HG02981 (cell line): ENCODE data around the gene SAMD15.
"Not testable (repeated sequence)": the region's sequence is repeated elsewhere in the genome, so short reads cannot be mapped to it uniquely, and the experiment has no call there.

ENCODE experiments used
- ATAC-seq: cut with Tn5 transposase; IDR thresholded peaks from one replicate; pipeline ENCODE4 v1.9.1; 2021; ENCODE audit warnings: mild to moderate bottlenecking, moderate library complexity; ENCODE audit not compliant: unreplicated experiment

SAMD15 gene

DNA sequence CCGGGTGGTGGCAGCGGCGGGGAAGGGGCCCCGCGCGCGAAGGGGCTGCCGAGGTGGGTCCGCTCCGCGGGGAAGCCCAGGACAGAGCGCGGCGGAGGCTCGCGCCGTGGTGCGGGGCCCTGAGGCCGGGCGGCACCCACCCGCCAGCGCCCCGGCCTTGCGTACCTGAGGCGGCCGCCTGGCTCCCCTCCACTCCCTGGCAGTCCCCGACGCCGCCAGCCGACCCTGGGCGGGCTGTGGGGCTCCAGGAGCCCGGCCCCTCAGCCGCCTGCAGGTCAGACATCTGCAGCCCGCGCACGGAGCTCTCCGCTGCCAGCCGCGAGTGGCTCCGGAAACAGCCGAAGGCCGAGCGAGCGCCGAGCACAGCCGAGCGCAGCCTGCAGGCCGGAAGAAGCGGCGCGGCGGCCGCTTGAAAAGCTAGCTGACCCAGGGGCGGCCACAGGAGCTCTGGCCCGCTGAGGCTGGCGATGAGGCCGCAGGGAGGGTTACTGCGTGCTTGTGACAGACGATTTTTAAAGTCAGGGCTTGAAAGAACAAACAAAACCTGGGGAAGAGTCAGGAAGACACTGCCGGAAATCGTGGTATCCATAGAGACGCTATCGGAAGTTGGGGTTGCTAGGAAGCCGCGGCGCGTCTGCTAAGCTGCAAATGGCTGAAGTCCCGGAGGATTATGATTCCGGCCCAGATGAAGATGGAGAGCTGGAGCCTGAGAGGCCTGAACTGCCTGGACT lies at the start of gene SAMD15, which contains the start of gene TMED8:
Gene SAMD15, plus strand, starts transcription at position 609 of the 731 bp plus-strand sequence. Its CDS starts 40 bp downstream, at position 649.
Gene TMED8, minus strand, starts transcription at position 324 of the 731 bp plus-strand sequence. Its CDS starts 41 bp downstream, at position 283.
- ATAC-seq, result peak; percentile 85

DNA sequence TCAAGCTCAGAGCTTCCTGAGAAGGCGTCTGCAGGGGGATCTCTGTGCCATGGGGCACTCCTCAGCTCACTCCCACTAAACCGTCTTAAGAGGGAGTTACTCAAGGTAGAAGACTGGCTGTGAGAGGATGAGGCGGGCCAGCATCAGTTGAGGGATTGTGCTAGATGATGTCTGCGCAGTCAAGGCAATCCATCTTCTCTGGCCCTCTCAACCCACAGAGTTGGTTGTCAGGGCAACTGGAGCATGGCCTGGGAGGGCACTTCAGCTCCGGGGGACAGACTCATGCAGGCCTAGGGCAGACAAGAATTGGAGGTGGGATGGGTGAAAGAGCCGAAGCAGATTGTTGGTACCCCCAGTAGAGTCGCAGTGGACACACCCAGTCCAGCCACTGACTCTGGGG lies 47.3 kb upstream of the SAMD15 start:
- ATAC-seq, result no peak

- no peak for ATAC-seq
Measured at GRCh38 chr14:77335576-77335975, 41.6 kb upstream of the SAMD15 start.

DNA sequence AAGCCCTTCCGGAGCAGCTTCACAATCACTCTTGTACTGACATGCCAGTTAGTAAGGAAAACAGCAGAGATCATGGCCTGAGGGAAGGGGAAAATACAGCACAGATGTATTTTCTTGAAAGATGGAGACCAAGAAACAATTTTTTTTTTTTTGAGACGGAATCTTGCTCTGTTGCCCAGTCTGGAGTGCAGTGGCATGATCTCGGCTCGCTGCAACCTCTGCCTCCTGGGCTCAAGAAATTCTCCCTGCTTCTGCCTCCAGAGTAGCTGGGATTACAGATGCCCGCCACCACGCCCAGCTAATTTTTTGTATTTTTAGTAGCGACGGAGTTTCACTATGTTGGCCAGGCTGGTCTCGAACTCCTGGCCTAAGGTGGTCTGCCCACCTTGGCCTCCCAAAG lies 39.9 kb upstream of the SAMD15 start:
- not testable (repeated sequence) for ATAC-seq

GRCh38 chr14:77337880-77338279 lies 39.3 kb upstream of the SAMD15 start:
- no peak for ATAC-seq

DNA sequence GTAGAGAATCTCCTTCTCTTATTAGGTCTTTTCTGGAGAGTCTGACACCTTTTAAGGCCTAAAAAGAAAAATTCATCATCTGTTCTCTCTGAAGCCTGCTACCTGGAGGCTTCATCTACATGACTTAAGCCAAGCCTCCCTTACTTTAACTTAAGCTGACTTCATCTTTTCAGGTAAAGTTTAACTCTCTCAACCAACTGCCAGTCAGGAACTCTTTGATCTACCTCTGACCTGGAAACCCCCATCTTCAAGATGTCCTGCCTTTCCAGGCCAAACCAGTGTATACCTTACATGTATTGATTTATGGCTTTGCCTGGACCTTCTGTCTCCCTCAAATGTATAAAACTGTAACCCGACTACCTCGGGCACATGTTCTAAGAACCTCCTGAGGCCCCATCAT lies 38.9 kb upstream of the SAMD15 start:
- no peak for ATAC-seq

GRCh38 chr14:77339407-77339806 lies 37.8 kb upstream of the SAMD15 start:
- ATAC-seq, result no peak

DNA sequence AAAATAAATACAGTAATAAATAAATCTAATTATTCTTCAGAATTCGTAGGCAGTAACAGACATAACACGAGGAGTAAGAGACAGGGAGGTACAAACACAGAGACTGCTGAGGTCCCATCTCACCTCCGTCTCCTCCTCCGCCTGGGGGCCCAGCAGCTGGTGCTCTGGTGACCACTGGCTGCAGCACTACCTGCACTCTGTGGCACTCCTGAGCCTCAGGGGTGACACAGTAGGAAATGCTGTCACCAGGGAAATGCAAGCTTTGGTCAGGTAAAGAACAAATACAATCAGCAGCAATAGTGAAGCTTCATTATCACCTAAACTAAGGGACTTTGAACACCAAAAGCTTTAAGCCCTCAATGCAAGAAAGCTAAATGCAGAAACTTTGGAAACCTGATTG lies 36.8 kb upstream of the SAMD15 start:
- ATAC-seq, result no peak

DNA sequence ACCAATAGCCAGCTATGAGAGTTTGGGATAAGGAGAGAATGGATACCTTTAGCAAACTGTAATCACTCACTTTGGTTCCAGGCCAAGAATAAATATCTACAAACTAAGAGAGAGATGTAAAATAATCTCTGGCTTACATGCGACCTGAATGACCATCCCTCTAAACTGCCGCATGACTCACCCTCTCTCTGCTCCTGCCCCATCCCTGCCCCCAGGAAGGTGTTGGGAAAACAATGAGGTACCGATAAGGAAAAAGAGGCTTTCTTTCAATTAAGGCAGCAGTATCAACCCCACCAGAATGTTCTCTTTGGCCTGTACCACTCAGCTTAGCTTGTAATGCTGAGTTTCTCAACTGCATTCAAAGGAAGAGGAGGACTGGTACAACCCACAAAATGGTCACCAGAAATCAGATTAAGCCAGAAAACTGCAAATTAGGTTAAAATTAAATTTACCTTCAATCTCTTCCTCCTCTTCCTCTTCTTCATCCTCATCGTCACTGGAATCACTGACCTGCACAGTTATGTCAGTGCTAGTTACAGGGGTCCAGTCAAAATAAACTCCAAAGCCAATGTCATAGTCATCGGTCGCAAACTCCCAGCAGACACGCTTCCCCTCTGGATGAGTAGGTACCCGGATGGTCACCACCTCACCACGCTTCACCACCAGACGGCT lies 34.3 kb upstream of the SAMD15 start:
- no peak for ATAC-seq

DNA sequence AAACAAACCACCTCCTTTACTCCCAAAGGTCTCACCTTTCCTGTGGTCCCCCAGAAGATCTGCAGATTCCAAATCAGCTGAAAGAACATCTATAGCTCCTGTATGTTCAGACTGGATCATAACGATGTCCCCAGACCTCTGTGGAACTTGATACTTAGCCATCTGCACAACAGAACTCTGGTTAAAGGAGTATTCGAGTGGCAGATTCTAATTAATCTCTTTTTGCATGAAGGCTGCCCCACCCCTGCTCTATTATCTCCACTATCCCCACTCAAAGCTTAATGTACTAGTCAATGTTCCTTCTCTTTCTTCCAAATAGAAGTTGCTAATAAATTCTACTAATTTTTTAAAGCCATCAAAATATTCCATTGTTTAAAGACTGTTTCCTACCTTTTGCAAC lies 33.5 kb upstream of the SAMD15 start:
- no peak for ATAC-seq

DNA sequence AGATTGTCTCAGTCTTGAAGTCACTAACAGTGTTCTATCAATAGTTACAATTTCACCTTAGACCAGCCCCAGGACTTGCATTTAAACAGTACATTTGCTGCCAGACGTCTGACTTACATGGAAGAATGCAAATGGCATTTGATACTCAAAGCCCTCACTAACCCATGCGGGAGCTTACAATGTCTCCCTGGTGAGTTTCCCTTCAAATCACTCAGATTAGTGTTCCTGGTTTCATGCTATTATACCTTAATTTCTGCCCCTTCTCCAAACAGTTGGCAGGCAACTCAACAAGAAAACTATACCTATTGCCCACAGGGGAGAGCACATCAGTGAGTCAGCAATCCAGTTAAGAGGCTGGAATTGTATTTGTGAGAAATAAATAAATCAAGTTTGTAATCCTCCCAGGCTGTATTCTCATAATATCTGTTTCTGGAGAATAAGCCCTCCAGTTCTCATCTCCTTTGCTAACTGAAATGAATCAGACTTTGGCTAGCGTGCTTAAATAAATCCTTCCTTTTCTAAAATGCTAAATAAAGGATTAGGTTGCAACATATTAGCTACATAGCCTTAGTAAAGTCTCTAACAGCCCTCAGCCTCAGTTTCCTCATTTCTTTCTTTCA lies 32.7 kb upstream of the SAMD15 start:
- no peak for ATAC-seq

GRCh38 chr14:77346495-77346894 lies 30.7 kb upstream of the SAMD15 start:
- no peak for ATAC-seq

- ATAC-seq, result no peak
Measured at GRCh38 chr14:77347751-77348150, 29.4 kb upstream of the SAMD15 start.

DNA sequence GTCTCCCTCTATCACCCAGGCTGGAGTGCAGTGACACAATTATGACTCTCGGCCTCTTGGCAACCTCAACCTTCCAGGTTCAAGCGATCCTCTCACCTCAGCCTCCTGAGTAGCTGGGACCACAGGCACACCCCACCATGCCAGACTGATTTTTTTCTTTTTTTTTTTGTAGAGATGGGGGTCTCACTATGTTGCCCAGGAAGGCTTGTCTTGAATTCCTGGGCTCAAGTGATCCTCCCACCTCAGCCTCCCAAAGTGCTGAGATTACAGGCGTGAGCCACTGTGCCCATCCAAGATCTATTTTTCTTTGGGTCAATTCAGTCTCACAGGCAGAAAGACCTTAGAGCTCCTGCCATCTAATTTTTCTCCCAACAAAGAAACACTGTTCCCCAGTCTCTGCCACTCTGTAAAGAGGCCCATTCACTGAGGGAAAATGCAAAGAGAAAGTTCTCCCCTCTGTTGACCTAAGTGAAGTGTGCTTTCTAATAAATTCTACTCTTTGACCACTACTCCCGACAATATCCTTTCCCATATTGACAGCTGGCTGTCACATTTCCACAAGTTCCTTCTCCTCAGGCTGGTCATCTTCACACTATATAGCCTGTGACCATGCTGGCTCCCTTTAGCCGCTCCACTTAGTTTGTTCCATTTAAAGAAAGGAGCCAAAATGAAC lies 23.6 kb upstream of the SAMD15 start:
- no peak for ATAC-seq

DNA sequence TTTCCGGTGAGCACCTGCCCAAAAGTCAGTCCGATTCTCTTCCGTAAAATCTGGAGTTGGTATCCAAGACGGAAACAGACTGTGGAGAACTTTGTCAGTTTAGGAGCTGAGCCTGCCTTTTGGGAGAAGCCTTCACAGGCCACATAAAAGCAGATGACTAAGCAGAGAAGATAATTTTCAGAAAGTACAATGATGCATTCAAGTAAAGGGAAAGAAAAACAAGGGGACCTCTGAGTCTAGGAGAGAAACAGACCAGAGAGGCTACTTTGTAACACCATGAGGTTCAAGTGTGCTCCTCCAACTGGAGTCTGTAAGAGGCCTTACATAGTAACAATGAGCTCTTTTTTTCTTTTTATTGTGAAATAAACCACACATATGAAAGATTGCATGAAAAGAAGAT lies 21.4 kb upstream of the SAMD15 start:
- ATAC-seq, result no peak

- no peak for ATAC-seq
Measured at GRCh38 chr14:77356899-77357298, 20.3 kb upstream of the SAMD15 start.

DNA sequence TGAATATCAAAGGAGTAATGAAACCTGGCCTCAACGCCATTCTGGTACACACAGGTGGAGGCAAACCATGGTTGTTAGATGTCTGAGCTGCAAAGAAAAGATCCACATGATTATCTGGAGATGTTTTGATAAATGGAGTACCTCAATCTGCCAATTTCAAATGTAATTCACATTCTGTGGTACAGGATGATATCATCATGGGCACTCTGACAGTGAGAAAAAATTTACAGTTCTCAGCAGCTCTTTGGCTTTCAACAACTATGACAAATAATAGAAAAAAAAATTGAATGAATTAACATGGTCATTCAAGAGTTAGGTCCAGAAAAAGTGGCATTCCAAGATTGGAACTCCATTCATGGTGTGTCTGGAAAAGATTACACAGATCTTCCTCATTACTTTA lies 17.6 kb upstream of the SAMD15 start:
- no peak for ATAC-seq

DNA sequence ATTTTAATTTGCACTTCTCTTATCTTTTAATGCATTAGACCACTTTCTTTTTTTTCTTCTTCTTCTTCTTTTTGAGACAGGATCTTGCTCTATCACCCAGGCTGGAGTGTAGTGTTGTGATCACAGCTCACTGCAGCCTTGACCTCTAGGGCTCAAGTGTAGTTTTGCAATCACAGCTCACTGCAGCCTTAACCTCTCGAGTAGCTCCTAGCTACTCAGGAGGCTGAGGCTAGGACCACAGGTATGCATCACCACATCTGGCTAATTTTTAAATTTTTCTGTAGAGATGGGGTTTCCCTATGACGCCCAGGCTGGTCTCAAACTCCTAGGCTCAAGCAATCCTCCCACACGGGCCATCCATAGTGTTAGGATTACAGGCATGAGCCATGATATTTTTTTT lies 13.0 kb upstream of the SAMD15 start:
- peak; percentile 76 for ATAC-seq

GRCh38 chr14:77369285-77369684 lies 7.9 kb upstream of the SAMD15 start:
- no peak for ATAC-seq

GRCh38 chr14:77372304-77372841 lies 4.8 kb upstream of the SAMD15 start:
- peak; percentile 42 for ATAC-seq
